CD4-positive, alpha-beta T cell treated with Interleukin-10 for 1 hour (primary cell): ENCODE data around the gene OXSR1.
"Not testable (repeated sequence)": the region's sequence is repeated elsewhere in the genome, so short reads cannot be mapped to it uniquely, and the experiment has no call there.

ENCODE experiments used
- DNase-seq: peaks from one replicate; pipeline ENCODE4 v3.0.0-alpha.2; 2020

The OXSR1 gene

DNA sequence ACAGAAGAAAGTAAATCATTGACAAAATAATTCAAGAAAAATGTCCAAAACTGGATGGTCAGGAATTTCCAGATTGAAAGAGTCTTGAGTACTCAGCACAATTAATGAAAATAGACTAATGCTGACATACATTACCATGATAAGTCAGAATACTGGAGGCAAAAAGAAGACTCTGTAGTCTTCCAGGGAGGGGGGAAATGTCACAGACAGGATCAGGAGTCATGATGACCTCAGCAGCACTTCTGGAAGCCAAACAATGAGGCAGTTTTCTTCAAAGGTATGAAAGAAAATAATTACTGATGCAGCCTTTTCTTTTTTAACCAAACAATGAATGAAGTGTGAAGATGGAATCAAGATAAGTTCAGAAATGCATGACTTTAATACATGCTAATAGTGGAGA, 70.1 kb downstream of the OXSR1 start:
- DNase-seq, result no peak

DNA sequence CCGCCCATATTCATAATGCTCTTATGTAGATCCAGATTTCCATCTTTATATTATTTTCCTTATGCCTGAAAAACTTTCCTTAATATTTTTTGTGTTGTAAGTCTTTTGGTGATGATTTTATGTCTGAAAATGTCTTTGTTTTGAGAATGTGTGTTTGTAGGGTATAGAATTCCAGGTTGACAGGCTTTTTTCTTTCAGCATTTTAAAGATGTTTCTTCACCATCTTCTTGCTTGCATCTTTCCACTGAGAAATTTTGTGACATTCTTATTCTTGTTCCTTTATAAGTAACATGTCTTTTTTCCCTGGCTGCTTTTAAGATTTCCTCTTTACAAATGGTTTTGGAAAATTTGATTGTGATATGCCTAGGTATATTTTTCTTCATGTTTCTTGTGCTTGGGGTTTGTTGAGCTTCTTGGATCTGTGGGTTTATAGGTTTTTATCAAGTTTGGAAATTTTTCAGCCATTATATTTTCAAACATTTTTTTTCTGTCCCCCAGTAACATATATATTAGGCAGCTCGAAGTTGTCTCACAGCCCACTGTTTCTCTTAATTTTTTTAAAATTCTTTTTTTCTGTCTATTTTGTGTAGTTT, 73.2 kb downstream of the OXSR1 start:
- DNase-seq, result no peak

DNA sequence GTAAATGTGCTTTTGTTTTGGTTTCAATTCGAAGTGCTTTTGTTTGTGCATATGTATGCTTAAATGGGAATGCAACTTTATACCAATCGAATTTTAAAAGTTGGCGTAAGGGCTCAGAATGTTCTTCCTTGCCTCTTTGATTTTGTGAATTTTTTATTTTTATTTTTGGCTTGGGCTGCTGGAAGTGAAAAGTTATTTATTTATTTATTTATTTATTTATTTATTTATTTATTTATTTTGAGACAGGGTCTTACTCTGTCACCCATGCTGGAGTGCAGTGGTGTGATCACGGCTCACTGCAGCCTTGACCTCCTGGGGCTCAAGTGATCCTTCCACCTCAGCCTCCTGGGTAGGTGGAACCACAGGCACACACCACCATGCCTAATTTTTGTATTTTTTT, 77.5 kb downstream of the OXSR1 start:
- DNase-seq, result not testable (repeated sequence)

DNA sequence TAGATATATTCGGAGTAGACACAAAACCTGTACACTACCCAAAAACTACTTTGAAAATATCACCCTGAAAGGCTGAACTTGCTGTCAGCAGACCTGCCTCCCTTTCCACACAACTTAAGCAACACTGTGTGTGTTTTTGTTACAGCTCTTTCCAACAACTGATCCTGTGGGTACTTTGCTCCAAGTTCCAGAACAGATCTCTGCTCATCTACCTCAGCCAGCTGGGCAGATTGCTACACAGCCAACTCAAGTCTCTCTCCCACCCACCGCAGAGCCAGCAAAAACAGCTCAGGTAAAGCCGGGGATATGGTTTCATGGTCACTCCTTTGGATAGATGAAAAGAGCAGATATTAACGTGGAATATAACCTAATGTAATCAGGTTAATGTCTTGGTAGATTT, 80.6 kb downstream of the OXSR1 start:
- DNase-seq, result no peak

DNA sequence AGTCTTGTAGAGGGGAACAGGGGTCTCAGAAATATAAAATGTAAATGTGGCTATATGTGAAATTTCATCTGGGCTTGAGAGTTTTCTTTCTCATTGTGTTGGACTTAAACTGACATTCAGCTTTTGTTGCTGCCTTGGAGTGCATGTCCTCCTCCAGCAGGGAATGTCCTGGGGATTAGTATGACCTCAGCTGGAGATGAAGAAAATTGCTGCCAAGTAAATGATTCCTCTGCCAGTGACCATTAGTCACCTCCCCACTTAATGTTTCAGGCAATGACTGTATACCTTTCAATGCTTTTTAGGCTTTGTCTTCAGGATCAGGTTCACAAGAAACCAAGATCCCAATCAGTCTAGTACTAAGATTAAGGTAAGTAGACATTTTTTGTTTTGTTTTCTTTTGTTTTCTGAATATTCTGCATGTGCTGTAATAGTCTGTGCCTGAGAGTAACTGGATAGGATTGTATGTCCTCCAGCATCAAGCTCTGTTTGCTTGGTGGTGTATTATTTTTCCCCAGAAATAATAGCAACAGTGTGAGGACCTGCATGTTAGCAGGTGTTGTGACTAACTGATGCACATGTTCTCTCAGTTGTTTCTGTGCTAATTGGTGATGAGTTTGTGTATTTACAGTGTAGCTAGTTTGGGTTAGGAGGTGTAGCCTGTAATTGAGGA, 82.2 kb downstream of the OXSR1 start:
- no peak for DNase-seq

DNA sequence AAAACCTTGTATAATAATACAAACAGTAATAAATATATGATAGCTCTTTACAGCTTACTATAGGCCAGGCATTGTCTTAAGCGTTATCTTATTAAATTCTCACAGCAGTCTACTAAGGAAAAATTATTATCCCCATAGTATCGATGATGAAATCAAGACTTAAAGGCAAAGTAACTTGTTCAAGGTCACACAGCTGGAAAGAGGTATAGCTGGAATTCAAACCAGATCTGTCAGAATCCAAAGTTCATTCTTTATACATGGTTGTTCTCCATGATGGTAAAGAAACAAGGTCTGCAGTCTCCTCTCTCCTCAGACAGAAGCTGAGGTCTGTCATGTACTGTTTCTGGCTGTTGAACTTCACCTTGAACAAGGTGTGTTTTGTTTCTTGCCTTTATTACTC, 84.9 kb downstream of the OXSR1 start:
- no peak for DNase-seq

DNA sequence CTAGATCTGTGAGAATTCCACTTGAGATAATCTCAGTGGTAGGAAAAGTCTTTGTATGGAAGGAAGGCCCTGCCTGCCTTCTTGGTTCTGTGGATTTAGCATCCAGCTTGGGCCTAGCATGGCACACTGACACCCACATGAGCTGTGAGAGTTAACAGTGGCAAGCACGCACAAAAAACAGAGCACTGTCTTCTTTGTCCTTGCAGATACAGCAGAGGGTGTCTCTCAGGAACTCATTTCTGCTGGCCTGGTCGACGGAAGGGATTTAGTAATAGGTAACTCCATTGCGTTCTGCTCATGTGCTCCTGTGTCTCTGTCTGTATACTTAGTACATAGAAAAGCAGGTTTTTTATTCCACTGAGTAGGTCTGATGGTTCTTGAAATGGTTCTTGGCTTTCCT, 85.9 kb downstream of the OXSR1 start:
- DNase-seq, result no peak

DNA sequence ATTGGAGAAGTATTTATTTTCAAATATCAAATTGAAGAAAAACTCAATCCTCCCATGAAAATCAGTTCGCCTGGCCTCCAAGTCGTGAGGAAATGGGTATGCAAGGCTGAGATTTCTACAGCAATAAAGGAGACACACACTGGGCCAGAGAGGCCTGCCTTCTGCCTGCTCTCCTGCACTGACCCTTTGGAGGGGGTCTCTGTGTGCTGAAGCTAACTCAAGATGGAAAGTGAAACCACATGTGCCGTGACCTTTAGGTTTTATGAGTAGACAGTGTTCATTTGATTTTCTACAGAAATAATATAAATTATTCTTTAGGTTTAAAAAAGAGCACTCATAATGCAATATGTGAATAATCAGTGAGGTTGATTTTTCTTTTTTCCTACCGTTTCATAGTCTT, 88.4 kb downstream of the OXSR1 start:
- DNase-seq, result no peak

DNA sequence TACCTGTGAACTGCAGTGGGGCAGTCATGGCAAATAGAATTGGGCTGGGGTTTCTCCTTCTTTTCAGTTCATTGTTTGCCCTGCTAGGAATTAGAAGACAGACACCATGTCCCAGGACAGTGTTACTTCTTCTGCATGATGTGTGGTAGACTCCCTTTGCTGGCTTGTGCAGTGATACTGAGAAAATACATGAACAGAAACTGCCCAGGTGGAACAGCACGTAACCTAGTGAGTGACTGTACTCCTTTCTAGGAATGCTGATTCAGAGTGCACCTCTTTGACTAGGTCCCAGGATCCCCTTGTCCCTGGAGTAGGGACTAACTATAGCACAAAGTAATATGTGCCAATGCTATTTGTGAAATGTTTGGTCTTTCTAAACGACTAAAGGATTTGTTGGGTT, 89.5 kb downstream of the OXSR1 start:
- no peak for DNase-seq

DNA sequence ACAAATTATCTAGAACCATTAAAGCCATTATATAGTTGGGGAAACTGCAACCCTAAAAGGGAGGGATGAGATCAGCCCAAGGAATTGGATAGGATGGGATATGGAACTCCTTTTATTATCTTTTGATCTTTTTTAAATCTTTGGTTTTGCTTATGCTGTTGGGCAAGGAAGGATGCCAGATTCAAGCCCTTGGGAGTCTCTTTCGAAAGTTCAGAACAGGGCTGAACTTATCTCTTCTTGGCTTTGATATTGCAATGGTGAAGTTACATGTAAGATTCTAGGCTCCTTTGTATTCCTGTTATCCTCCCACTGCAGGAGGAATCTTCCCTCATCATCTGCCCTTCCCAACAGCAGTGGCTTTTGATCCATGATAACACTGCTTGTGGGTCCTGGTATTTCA, 90.3 kb downstream of the OXSR1 start:
- DNase-seq, result no peak

DNA sequence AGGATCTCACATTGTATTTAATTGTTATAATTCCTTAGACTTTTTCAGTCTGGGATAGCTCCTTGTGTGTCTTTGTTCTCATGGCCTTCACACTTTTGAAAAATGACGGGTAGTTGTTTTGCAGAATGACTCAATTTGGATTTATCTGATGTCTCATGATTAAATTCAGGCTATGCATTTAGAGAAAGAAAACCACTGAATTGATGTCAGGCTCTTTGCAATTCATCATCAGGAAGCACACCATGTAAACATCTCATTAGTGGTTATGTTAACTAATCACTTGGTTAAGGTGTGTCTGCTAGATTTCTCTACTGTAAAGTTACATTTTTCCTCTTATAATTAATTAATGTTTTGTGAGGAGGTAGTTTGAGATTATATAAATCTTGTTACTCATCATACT, 92.2 kb downstream of the OXSR1 start:
- DNase-seq, result peak; percentile 0

DNA sequence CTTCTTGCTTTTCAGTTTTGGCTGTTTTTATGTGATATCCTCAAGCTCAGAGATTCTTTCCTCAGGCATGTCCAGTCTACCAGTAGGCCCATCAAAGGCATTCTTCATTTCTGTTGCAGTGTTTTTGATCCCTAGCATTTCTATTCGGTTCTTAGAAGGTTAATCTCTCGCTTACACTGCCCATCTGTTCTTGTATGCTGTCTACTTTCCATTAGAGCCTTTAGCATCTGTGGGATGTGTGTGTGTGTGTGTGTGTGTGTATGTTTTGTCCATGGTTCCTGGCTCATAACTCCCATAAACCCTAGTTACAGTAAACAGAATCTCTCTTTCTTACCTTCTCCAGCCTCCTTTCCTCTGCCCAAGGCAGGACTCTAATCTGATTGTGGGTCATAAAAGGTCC, 95.1 kb downstream of the OXSR1 start:
- DNase-seq, result no peak

DNA sequence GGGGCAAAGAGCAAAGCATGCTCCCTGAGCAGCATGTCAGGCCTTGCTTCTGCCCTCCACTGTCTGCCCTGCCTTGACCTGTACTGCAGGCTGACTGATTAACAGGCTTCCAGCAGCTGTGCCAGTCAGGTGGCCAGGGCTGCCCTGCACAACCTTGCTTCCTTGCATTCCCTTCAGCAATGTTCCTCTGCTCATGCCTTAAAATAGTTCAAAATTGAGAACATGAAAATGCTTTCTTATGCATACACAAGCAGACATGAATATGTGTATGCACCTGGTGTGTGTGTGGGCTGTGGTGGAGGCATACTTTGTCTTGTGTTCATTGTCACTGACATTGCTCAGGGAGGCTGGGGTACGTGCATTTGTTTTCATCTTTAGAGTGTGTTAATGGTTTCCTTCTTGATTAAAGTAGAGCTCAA, 99.0 kb downstream of the OXSR1 start:
- no peak for DNase-seq

DNA sequence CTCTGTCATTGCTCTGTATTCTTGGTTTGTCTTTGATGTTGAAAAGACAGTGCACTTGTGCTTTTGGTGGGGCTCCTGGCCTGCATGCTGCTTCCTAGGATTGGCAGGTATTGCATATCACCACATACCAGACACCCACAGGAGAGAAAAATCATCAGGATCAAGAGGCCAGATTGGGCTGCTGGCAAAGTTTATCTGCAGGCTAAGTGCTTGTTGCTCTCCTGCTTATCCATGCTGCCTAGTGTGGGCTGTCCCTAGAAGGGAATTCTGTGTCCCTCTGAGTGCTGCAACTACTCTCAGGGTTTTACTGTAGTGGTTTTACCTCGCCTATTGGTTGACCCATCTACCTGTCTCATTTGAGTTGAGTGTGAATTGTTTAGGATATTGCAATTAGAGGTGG, 99.4 kb downstream of the OXSR1 start:
- DNase-seq, result no peak

DNA sequence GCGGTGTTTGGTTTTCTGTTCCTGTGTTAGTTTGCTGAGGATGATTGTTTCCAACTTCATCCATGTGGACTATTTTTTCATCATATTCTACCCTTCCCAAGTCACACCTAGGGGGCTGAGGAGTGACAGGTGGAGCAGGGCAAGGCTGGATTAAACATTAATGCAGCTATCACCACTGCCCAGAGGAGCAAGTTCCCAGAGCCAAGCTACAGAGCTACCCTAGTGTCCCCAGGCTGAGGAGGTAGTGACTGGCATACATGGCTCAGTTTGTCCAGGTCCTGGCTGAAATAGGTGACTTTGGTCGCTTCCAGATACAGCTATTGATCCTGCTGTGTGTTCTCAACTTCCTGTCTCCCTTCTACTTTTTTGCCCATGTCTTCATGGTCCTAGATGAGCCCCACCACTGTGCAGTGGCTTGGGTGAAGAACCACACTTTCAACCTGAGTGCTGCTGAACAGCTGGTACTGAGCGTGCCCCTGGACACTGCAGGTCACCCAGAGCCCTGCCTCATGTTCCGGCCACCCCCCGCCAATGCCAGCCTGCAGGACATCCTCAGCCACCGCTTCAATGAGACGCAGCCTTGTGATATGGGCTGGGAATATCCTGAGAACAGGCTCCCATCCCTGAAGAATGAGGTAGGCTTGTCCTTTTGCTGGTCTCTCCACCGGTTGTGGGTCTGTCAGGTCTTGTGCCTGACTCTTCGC, 100.4 kb downstream of the OXSR1 start, which contains the start of gene SLC22A13:
TSS of gene SLC22A13 (plus strand) at position 209 of the 704 bp plus-strand sequence. CDS start at position 258, 49 bp downstream.
- no peak for DNase-seq

DNA sequence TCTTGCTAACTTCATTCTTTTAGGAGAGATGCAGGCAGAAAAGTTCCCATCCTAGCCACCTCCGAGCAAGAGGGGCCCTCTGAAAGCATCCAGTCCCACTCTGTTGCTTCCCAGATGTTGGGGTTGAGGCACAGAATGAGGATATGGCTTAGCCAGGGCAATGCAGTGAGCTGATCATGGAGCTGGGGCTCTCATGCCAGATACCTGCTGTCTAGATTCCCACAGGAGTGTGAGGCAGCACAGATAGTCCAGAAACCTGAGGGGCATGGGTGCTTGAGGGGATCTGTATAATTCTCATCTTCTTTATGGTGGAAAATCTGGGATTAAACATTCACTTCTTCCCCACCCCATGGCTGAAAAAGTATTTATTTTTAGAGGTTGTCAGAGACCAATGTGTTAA, 101.5 kb downstream of the OXSR1 start:
- no peak for DNase-seq

DNA sequence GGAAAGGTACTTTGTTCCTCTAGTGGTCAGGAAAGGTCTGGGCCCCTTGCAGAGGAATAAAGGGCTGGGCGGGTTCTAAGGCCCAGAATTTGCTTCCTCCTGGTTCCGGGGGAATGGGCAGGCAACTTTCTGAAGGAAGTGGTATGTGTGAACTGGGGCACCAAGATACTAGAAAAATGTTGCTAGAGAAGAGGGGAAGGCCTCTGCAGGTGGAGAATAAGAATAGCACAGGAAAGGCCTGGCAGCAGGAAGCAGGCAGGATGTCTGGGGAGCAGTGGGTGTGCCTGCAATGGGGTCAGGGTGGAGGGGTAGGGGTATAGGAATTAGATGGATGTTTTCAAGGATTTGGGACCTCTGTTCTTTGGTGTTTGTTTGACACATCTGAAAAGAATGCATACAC, 102.3 kb downstream of the OXSR1 start:
- DNase-seq, result no peak

DNA sequence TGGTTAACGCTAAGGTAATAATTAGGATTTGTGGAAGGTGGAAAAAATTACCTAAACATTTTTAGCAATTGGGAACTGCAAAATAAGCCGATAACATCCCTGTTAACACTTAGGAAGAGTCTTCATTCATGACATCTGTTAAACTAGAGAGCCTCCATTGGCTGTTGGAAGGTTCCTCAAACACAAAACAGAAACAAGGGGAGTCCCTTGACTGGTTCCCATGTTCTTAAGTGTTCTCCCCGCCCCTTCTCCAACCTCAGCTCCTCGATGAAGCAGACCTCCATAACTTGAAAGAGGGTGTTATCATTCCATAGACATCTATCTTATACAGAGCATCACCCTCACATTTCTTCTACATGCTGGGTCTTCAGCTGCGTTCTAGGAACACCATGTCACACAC, 102.8 kb downstream of the OXSR1 start:
- DNase-seq, result no peak

DNA sequence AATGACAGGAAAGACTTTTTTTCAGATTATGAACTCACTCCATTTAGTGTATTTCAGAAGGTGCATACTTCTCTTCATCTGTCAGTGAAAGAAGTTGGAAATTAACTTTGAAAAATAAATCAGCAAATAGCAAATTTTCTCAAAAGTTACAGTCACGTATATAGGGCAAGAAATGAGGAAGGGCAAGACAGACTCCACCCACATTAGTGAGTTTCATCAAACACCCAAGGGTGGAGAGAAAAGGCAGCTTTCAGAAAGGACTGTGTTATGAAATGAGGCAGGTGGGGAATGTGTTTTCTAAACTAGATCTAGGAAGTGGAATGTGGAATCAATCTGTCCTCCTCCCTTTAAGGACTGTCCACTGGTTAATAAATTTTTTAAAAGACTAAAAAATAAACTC, 103.2 kb downstream of the OXSR1 start:
- DNase-seq, result no peak

DNA sequence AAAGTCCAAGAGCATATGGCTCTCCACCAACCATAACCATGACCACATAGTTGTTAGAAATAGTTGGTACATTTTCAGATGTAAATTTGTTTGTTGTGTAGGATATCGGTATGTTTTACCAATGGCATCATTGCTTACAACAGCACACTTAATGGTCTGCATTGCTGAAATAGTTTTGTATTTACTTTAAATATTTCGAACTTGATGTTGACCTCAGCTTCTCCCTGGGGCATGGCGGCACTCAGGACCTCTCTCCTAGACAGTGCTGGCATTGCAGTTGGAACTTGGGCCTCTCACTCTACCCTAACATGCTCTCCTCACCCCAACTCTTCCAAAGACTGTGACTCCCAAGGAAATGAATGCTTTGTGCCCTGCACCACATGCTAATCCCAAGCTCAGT, 105.3 kb downstream of the OXSR1 start:
- DNase-seq, result no peak

DNA sequence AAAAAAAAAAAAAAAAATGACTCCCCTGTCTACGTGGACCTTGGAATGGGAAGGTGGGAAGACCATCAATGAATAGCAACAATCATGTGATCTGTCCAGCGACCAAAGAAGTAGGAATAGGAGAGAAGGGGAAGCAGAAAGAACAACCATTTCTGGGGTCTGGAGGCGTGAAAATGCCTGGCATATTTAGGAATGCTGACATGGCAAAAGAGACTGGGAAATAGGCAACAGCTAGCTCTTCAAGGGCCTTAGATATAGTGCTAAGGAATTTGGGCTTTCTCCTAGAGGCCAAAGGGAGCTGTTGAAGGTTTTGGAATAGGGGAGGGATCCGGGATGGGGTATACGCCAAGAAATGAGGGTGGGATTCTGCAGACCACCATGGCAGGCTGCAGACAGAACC, 106.2 kb downstream of the OXSR1 start:
- DNase-seq, result no peak

DNA sequence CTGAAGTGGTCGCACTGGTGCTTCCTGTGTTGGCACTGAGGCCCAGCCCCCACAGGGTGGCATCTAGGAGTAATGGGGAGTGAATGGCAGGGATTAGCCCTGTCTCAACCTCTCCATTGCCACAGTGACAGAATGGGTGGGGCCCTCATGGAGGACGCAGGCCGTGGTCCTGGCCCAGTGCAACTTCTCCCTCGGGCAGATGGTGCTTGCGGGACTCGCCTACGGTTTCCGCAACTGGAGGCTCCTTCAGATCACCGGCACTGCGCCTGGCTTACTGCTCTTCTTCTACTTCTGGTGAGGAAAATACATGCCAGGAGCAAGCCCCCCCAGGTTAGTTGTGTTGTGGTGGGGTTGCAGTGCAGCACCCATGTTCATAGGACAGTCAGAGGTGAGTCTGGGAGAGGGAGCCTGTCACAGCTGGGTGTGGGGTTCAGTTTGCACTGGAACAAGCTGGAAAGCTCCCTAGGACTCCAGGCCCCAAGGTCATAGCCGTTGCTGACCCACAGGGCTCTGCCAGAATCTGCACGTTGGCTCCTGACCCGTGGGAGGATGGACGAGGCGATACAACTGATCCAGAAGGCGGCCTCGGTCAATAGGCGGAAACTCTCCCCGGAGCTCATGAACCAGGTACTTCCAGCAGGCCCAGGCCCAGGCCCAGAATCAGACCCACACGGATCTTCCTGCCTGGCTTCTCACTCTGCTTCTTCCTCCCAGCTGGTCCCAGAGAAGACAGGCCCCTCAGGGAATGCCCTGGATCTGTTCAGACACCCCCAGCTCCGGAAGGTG, 109.7 kb downstream of the OXSR1 start:
- no peak for DNase-seq

DNA sequence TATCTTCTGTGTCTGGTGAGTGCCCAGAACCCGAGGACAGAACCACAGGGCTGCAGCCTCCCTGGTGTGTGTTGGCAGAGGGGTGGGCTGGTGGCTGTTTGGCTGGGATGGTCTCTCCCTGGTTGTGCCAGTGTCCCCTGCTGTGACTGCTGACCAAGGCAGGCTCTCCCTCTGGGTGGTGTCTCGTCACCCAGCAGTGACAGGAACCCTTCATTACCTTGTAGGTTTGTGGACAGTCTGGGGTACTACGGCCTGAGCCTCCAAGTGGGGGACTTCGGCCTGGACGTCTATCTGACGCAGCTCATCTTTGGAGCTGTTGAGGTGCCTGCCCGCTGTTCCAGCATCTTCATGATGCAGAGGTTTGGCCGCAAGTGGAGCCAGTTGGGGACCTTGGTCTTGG, 110.3 kb downstream of the OXSR1 start:
- DNase-seq, result no peak
